SK-N-SH (cell line): ENCODE results near the gene CACNA1H.

Source experiments
- CHD2 ChIP-seq: fragments of 150-350 bp; IDR thresholded peaks from 2 replicates; pipeline ENCODE4 v1.6.1; 2018; ENCODE audit warnings: low read length; ENCODE audit not compliant: partially characterized antibody
- CTCF ChIP-seq: fragments of 200-600 bp; sonication (generic); IDR thresholded peaks from 2 replicates; pipeline ENCODE4 v1.6.1; 2017; ENCODE audit warnings: antibody characterized with exemption, mild to moderate bottlenecking, moderate library complexity
- EP300 ChIP-seq, 2 experiments: IDR thresholded peaks; 2 replicates each; pipeline versions ENCODE4 v1.4.0 to v1.6.1; 2012; ENCODE audit warnings: borderline replicate concordance in 1 of 2, low read depth in 1 of 2, low read length in 1 of 2
- EZH2phosphoT487 ChIP-seq: fragments of 200-600 bp; sonication (generic); IDR thresholded peaks from 2 replicates; pipeline ENCODE4 v1.6.1; 2017; ENCODE audit warnings: low read depth, mixed run types, mild to moderate bottlenecking, antibody characterized with exemption, moderate library complexity, borderline replicate concordance
- FOSL2 ChIP-seq: IDR thresholded peaks from 2 replicates; pipeline ENCODE4 v1.4.0; 2012; ENCODE audit warnings: low read depth, mild to moderate bottlenecking, moderate library complexity, borderline replicate concordance
- GABPA ChIP-seq: IDR thresholded peaks from 2 replicates; pipeline ENCODE4 v1.4.0; 2012; ENCODE audit warnings: low read depth, mild to moderate bottlenecking
- MAX ChIP-seq: IDR thresholded peaks from 2 replicates; pipeline ENCODE4 v1.4.0; 2012; ENCODE audit warnings: low read depth
- NRF1 ChIP-seq: IDR thresholded peaks from 2 replicates; pipeline ENCODE4 v1.6.1; 2012; ENCODE audit warnings: low read depth, mild to moderate bottlenecking, low read length
- USF1 ChIP-seq: IDR thresholded peaks from 2 replicates; pipeline ENCODE4 v1.4.0; 2012; ENCODE audit warnings: low read depth, borderline replicate concordance
- YY1 ChIP-seq: IDR thresholded peaks from 2 replicates; pipeline ENCODE4 v1.4.0; 2012; ENCODE audit warnings: low read depth, mild to moderate bottlenecking

- no peak for TF ChIP-seq EZH2phosphoT487
- TF ChIP-seq CTCF: no peak
- TF ChIP-seq MAX: no peak
- TF ChIP-seq USF1: no peak
- no peak for TF ChIP-seq YY1
- no peak for TF ChIP-seq GABPA
- TF ChIP-seq CHD2: no peak
- no peak for TF ChIP-seq EP300 (IDR thresholded peaks at IDR 0.05; ENCODE audit: borderline replicate concordance in 1 of 2, low read depth in 1 of 2, low read length in 1 of 2)
- no peak for TF ChIP-seq FOSL2
- TF ChIP-seq NRF1: no peak
Measured at GRCh38 chr16:1214719-1215118, 61.8 kb downstream of the CACNA1H start.
